Measurements from ENCODE around the gene C1orf167.

C1orf167 gene

DNA sequence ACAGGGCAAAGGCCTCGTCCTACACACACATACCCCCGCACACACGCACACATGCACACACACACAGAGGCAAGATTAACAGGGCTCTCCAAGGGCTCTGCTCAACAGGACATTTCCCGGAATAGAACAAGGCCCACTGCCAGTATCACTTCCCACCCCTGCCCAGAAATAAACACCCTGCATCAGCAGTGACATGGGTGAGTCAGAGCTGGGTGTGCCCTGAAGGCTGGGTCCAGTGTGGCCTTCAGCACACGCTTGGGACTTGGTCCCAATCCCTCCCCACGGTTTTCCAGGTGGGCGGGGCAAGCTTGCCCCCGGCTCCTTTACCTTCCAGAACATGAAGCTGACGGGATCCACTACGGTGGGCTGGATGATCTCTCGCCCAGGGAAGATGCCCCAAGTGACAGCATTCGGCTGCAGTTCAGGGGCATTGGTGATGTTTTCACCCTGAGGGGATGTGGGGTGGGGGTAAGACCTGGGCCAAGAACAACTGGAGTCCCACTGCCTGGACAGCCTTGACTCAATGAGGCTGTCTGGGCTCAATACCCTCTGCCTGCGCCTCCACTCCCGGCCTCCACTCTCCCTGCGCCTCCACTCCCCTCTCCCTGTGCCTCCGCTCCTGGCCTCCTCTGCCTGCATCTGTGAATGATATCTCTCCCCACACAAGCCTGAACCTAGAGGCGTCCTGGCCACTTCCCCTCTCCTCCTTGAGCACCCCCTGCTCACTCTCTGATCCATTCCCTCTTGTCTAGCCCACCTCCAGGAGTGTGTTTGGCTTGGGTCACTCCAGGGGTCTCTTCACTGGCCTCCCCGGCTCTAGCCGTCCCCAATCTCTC, 29.1 kb downstream of the C1orf167 start:
- Histone ChIP-seq H3K27ac (ENCODE audit: insufficient read depth, low read length, poor library complexity, severe bottlenecking) (no peak overlapping the region), H3K36me3 (ENCODE audit: control insufficient read depth, insufficient read depth, low read length) (peaks cover 45% of the 10 kb centered on the region), H3K9me3 (ENCODE audit: control insufficient read depth, low read length) (no peaks in the 10 kb centered on the region), H3K4me3 (ENCODE audit: insufficient read depth, low read depth, low read length, poor library complexity, severe bottlenecking) (no peak overlapping the region), H3K27me3 (replicated peaks; ENCODE audit: control insufficient read depth, insufficient read depth, low read length, poor library complexity, severe bottlenecking) (no peaks in the 10 kb centered on the region), H3K4me1 (ENCODE audit: control insufficient read depth, insufficient read depth, low read length, poor library complexity, severe bottlenecking) (no peaks in the 10 kb centered on the region)
- no peak for DNase-seq

DNA sequence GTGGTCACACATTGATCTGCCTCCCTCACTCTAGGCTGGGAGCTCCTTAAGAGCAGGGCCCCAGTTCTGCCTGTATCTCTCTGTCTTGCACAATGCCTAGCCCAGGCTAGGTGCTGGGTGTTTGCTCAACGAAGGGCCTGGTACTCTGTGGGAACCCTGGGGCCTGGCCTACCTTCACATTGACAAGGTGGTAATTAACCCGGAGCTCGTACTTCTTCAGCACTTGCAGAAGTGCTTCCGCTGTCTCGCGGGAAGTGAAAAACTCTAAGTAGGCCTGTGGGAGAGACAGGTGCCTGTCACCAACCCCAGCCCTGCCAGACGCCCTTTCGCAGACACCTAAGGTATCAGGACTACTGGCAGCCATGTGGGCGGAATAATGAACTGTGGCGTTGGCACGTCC, 30.1 kb downstream of the C1orf167 start:
- Histone ChIP-seq H3K9me3 (ENCODE audit: control insufficient read depth, low read length) (no peaks in the 10 kb centered on the region), H3K4me3 (ENCODE audit: insufficient read depth, low read depth, low read length, poor library complexity, severe bottlenecking) (no peak overlapping the region), H3K36me3 (ENCODE audit: control insufficient read depth, insufficient read depth, low read length) (peaks cover 52% of the 10 kb centered on the region), H3K27ac (ENCODE audit: insufficient read depth, low read length, poor library complexity, severe bottlenecking) (no peak overlapping the region), H3K27me3 (replicated peaks; ENCODE audit: control insufficient read depth, insufficient read depth, low read length, poor library complexity, severe bottlenecking) (no peaks in the 10 kb centered on the region), H3K4me1 (ENCODE audit: control insufficient read depth, insufficient read depth, low read length, poor library complexity, severe bottlenecking) (no peaks in the 10 kb centered on the region)
- no peak for DNase-seq

GRCh38 chr1:11793819-11794218, 31.8 kb downstream of the C1orf167 start:
- H3K4me1 ChIP-seq (ENCODE audit: control insufficient read depth, insufficient read depth, low read length, poor library complexity, severe bottlenecking) = no peaks in the 10 kb centered on the region
- H3K9me3 ChIP-seq (ENCODE audit: control insufficient read depth, low read length) = no peaks in the 10 kb centered on the region
- H3K4me3 ChIP-seq (ENCODE audit: insufficient read depth, low read depth, low read length, poor library complexity, severe bottlenecking) = no peak overlapping the region
- H3K27ac ChIP-seq (ENCODE audit: insufficient read depth, low read length, poor library complexity, severe bottlenecking) = no peak overlapping the region
- no peak for DNase-seq
- H3K27me3 ChIP-seq (replicated peaks; ENCODE audit: control insufficient read depth, insufficient read depth, low read length, poor library complexity, severe bottlenecking) = no peaks in the 10 kb centered on the region
- H3K36me3 ChIP-seq (ENCODE audit: control insufficient read depth, insufficient read depth, low read length) = peaks cover 55% of the 10 kb centered on the region

GRCh38 chr1:11794446-11795237, 32.6 kb downstream of the C1orf167 start:
- no peaks in the 10 kb centered on the region for H3K4me1 ChIP-seq (ENCODE audit: control insufficient read depth, insufficient read depth, low read length, poor library complexity, severe bottlenecking)
- H3K27me3 ChIP-seq (replicated peaks; ENCODE audit: control insufficient read depth, insufficient read depth, low read length, poor library complexity, severe bottlenecking) = no peaks in the 10 kb centered on the region
- no peak overlapping the region for H3K4me3 ChIP-seq (ENCODE audit: insufficient read depth, low read depth, low read length, poor library complexity, severe bottlenecking)
- H3K9me3 ChIP-seq (ENCODE audit: control insufficient read depth, low read length) = no peaks in the 10 kb centered on the region
- H3K36me3 ChIP-seq (ENCODE audit: control insufficient read depth, insufficient read depth, low read length) = peaks cover 57% of the 10 kb centered on the region
- DNase-seq = no peak
- H3K27ac ChIP-seq (ENCODE audit: insufficient read depth, low read length, poor library complexity, severe bottlenecking) = no peak overlapping the region

DNA sequence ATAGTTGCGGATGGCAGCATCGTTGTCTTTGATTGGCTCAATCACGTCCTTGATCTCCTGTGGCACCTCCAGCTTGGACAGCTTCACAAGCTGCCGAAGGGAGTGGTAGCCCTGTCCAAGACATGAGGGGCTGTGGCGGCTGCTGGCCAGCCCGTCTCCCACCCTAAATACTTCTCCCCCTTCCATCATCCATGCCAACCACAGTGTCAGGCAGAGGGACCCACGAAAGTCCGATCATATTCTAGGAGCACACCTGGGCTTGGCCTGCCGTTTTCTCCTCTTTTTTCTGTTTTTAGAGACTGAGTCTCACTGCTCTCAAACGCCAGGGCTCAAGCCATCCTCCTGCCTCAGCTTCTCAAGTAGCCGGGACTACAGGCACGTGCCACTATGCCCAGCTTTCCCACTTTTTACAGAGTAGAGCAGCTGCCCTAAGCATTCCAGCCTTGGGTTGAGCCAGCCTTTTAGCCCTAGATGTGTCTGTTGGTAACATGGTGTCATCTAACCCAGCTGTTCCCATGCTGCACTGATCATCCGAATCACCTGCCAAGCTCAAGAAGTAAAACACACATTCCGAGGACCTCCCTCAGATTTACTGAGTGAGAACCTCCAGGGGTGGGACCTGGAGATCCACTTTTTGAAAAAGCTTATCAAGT, 33.4 kb downstream of the C1orf167 start:
- Histone ChIP-seq H3K4me3 (ENCODE audit: insufficient read depth, low read depth, low read length, poor library complexity, severe bottlenecking) (no peak overlapping the region), H3K4me1 (ENCODE audit: control insufficient read depth, insufficient read depth, low read length, poor library complexity, severe bottlenecking) (no peaks in the 10 kb centered on the region), H3K36me3 (ENCODE audit: control insufficient read depth, insufficient read depth, low read length) (peaks cover 60% of the 10 kb centered on the region), H3K27me3 (replicated peaks; ENCODE audit: control insufficient read depth, insufficient read depth, low read length, poor library complexity, severe bottlenecking) (no peaks in the 10 kb centered on the region), H3K9me3 (ENCODE audit: control insufficient read depth, low read length) (no peaks in the 10 kb centered on the region), H3K27ac (ENCODE audit: insufficient read depth, low read length, poor library complexity, severe bottlenecking) (no peak overlapping the region)
- no peak for DNase-seq

GRCh38 chr1:11796036-11796828, 34.2 kb downstream of the C1orf167 start:
- H3K4me3 ChIP-seq (ENCODE audit: insufficient read depth, low read depth, low read length, poor library complexity, severe bottlenecking) = no peak overlapping the region
- no peaks in the 10 kb centered on the region for H3K9me3 ChIP-seq (ENCODE audit: control insufficient read depth, low read length)
- no peak overlapping the region for H3K27ac ChIP-seq (ENCODE audit: insufficient read depth, low read length, poor library complexity, severe bottlenecking)
- peaks cover 62% of the 10 kb centered on the region for H3K36me3 ChIP-seq (ENCODE audit: control insufficient read depth, insufficient read depth, low read length)
- no peak for DNase-seq
- no peaks in the 10 kb centered on the region for H3K27me3 ChIP-seq (replicated peaks; ENCODE audit: control insufficient read depth, insufficient read depth, low read length, poor library complexity, severe bottlenecking)
- no peaks in the 10 kb centered on the region for H3K4me1 ChIP-seq (ENCODE audit: control insufficient read depth, insufficient read depth, low read length, poor library complexity, severe bottlenecking)

DNA sequence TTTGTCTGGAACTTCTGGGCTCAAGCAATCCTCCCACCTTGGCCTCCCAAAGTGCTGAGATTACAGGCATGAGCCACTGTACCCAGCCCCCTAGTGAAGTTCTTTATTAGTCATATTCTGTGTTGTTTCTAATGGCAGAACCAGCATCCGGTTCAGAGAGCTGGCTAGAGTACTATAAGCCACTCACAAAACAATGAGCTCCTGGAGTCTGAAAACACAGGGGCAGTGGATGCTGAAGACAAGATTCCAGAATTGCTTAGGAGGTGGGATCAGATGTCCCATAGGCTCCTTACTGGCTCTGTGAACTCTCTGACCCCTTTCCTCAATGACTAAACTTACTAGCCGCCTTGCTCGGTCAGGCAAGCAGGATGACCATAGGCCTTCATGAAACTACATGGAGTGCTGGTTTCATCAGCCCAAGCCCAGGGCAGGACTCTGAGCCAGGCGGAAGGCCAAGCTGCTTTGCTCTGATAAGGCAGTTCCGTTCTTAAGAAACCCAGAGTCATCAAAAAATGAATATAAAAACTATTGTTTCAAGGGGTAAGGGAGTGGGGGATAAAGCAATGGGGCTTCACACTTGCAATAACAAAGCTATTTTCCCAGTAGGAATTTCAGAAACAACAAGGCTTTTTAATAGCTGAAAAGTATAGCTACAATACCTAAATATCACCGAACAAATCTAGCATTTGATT, 35.7 kb downstream of the C1orf167 start:
- Histone ChIP-seq H3K27me3 (replicated peaks; ENCODE audit: control insufficient read depth, insufficient read depth, low read length, poor library complexity, severe bottlenecking) (no peaks in the 10 kb centered on the region), H3K9me3 (ENCODE audit: control insufficient read depth, low read length) (no peaks in the 10 kb centered on the region), H3K4me3 (ENCODE audit: insufficient read depth, low read depth, low read length, poor library complexity, severe bottlenecking) (no peak overlapping the region), H3K36me3 (ENCODE audit: control insufficient read depth, insufficient read depth, low read length) (peaks cover 55% of the 10 kb centered on the region), H3K27ac (ENCODE audit: insufficient read depth, low read length, poor library complexity, severe bottlenecking) (no peak overlapping the region), H3K4me1 (ENCODE audit: control insufficient read depth, insufficient read depth, low read length, poor library complexity, severe bottlenecking) (no peaks in the 10 kb centered on the region)
- no peak for DNase-seq

DNA sequence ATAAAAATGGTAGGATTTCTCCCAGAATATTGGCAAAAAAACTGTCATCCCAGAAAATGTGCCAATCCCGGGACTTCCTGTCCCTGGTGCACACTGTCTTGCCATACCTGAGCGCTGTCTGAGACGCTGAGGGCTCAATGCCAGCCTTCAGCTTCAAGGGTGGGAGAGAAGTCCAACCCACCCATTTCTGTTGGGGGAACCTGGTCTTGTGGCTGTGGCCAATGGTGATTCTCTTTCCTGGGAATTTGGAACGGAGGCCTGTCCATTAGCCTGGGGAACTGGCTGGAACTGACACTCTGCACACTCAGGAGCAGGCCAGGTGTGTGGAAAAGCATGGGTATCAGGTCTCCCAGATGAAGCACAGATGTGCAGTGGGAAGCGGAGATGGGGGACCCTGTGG, 37.1 kb downstream of the C1orf167 start:
- H3K27ac ChIP-seq (ENCODE audit: insufficient read depth, low read length, poor library complexity, severe bottlenecking) = no peak overlapping the region

GRCh38 chr1:11799896-11800295, 37.9 kb downstream of the C1orf167 start:
- Histone ChIP-seq H3K9me3 (ENCODE audit: control insufficient read depth, low read length) (no peaks in the 10 kb centered on the region), H3K4me3 (ENCODE audit: insufficient read depth, low read depth, low read length, poor library complexity, severe bottlenecking) (no peak overlapping the region), H3K36me3 (ENCODE audit: control insufficient read depth, insufficient read depth, low read length) (peaks cover 41% of the 10 kb centered on the region), H3K27me3 (replicated peaks; ENCODE audit: control insufficient read depth, insufficient read depth, low read length, poor library complexity, severe bottlenecking) (no peaks in the 10 kb centered on the region), H3K27ac (ENCODE audit: insufficient read depth, low read length, poor library complexity, severe bottlenecking) (no peak overlapping the region), H3K4me1 (ENCODE audit: control insufficient read depth, insufficient read depth, low read length, poor library complexity, severe bottlenecking) (peaks cover 21% of the 10 kb centered on the region)
- DNase-seq = no peak

More for the DNA sequence above, 37.1 kb downstream of the C1orf167 start:
- no peaks in the 10 kb centered on the region for H3K27me3 ChIP-seq (replicated peaks; ENCODE audit: control insufficient read depth, insufficient read depth, low read length, poor library complexity, severe bottlenecking)
- DNase-seq = no peak
- H3K4me3 ChIP-seq (ENCODE audit: insufficient read depth, low read depth, low read length, poor library complexity, severe bottlenecking) = no peak overlapping the region
- H3K4me1 ChIP-seq (ENCODE audit: control insufficient read depth, insufficient read depth, low read length, poor library complexity, severe bottlenecking) = peaks cover 13% of the 10 kb centered on the region
- no peaks in the 10 kb centered on the region for H3K9me3 ChIP-seq (ENCODE audit: control insufficient read depth, low read length)
- H3K36me3 ChIP-seq (ENCODE audit: control insufficient read depth, insufficient read depth, low read length) = peaks cover 48% of the 10 kb centered on the region

Data from effector memory CD4-positive, alpha-beta T cell (primary cell).